OCI-LY1 (cell line): ENCODE measurements around the gene SH2B2.
"Not testable (repeated sequence)": the region's sequence is repeated elsewhere in the genome, so short reads cannot be mapped to it uniquely, and the experiment has no call there.

Experiments used
- EZH2 ChIP-seq: fragments of 200-600 bp; sonication (generic), shearing (Covaris generic); IDR thresholded peaks from 2 replicates; pipeline ENCODE4 v1.8.0; 2017; ENCODE audit warnings: borderline replicate concordance, mixed run types, mild to moderate bottlenecking, antibody characterized with exemption, low read length, moderate library complexity, mixed read lengths
- TF ChIP-seq, protein P1 (sequence below): fragments of 200-600 bp; sonication (generic), shearing (Covaris generic); IDR thresholded peaks from 2 replicates; pipeline ENCODE4 v1.5.1; 2017; ENCODE audit warnings: mild to moderate bottlenecking, antibody characterized with exemption, low read length, moderate library complexity, mixed read lengths

DNA sequence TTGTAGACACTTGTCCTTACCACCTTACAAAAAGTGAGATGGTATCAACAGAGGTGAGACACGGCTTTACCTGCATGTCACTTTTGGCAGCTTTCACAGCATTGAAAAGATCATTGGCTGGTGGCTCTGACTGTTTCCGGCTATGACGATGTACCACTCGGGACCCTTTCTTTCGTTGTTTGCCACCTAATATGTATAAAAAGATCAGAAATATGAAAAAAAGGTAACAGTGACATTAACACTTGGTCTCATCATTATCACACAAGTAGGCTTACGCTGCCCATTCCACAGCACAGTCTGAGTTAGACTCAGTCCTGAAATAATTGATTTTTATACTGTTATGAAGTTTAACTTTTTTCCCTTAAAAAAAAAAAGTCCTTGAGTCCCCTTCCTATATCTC, 40.5 kb downstream of the SH2B2 start:
- TF ChIP-seq, protein P1, sequence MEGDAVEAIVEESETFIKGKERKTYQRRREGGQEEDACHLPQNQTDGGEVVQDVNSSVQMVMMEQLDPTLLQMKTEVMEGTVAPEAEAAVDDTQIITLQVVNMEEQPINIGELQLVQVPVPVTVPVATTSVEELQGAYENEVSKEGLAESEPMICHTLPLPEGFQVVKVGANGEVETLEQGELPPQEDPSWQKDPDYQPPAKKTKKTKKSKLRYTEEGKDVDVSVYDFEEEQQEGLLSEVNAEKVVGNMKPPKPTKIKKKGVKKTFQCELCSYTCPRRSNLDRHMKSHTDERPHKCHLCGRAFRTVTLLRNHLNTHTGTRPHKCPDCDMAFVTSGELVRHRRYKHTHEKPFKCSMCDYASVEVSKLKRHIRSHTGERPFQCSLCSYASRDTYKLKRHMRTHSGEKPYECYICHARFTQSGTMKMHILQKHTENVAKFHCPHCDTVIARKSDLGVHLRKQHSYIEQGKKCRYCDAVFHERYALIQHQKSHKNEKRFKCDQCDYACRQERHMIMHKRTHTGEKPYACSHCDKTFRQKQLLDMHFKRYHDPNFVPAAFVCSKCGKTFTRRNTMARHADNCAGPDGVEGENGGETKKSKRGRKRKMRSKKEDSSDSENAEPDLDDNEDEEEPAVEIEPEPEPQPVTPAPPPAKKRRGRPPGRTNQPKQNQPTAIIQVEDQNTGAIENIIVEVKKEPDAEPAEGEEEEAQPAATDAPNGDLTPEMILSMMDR, result not testable (repeated sequence)
- TF ChIP-seq EZH2, result not testable (repeated sequence)
